GM12801 (cell line): Measurements from ENCODE around the gene AHCY.

Experiments used
- CTCF ChIP-seq: IDR thresholded peaks from one replicate; pipeline ENCODE4 v1.5.1; 2011; ENCODE audit warnings: control low read depth; ENCODE audit not compliant: insufficient read length; ENCODE audit errors: extremely low read depth

Gene AHCY

DNA sequence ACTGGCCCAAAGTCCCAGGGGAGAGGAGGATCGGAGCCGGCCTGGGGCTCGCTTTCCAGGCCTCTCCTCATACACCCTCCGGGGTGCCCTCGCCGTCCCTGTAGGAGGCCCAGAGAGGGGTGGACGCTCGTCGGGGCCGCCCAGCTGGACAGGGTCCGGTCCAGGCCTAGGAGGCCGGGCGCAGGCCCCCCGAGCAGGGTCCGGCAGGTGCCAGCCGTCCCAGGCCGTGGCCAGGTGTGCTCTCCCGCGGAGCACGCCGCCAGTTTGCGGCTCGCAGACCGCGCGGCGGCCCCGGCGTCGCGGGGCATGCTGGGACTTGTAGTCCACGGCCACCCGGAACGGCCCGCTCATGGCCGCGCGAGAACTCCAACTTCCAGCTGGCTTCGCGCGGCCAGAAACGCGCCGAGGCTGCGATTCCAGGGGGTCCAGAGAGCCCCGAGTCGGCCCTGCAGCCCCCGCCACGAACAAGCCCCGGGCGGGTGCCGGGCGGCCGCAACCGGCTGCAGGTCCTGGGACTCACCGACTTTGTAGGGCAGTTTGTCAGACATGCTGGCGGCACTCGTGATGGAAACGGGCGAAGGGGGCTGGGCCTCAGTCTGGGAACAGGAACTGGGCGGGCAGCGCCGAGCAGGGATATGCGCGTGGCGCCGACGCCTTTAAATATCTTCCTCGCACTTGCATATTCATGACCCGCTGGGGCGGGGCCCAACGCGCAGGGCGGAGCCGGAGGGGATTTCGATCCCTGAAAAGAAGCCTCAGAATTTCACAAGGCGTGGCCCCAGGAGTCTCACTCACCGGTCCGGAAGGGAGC lies at the start of gene AHCY:
Gene AHCY (minus strand): TSS at position 633 of the 811 bp plus-strand sequence. CDS start 85 bp downstream, at position 548.
- no peak for TF ChIP-seq CTCF

- no peak for TF ChIP-seq CTCF
Observed at GRCh38 chr20:34350095-34350494, 46.9 kb upstream of the AHCY start.

DNA sequence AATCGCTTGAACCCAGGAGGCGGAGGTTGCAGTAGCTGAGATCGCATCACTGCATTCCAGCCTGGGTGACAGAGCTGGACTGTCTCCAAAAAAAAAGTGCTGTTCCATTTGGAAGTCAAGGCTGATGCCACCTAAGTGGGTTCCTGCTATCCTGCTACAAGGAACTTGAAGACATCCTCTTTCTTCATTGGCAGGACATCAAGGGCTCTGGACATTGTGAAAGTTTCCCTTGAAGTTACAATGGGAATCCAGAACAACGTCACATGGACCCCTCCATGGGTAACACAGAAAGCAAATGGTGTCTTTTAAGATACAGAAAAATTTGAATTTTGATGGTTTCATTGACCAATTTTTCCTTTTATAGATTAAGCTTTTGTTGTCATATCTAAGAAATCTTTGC lies 44.4 kb upstream of the AHCY start:
- TF ChIP-seq CTCF: no peak

DNA sequence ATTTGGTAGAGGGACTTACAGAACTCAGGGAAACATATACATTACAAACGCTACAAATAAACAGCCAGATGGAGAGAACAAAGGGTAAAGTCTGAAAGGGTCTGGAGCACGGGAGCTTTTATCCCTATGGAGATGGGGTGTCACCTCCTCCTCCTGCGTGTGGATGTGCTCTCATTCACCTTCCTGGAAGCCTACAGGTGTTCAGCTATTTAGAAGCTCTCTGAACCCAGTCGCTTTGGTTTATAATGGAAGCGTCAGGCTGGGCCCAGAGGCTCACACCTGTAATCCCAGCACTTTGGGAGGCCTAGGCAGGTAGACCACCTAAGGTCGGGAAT lies 42.2 kb upstream of the AHCY start:
- no peak for TF ChIP-seq CTCF

DNA sequence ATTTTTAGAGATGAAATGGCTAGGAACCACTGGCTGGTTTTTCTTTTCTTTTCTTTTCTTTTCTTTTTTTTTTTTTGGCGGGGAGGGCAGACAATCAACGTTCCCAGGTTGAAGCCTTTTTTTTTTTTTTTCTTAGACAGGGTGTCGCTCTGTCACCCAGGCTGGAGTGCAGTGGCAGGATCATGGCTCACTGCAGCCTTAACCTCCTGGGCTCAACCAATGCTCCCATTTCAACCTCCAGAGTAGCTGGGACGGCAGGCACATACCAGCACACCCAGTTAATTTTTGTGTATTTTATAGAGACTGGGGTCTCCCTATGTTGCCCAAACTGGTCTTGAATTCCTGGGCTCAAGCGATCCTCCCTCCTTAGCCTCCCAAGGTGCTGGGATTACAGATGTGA lies 41.1 kb upstream of the AHCY start:
- no peak for TF ChIP-seq CTCF

- no peak for TF ChIP-seq CTCF
Observed at GRCh38 chr20:34343458-34344211, 40.5 kb upstream of the AHCY start.

- no peak for TF ChIP-seq CTCF
Observed at GRCh38 chr20:34337982-34338726, 35.0 kb upstream of the AHCY start.
